Measurements from ENCODE around the gene DDX51.

DNA sequence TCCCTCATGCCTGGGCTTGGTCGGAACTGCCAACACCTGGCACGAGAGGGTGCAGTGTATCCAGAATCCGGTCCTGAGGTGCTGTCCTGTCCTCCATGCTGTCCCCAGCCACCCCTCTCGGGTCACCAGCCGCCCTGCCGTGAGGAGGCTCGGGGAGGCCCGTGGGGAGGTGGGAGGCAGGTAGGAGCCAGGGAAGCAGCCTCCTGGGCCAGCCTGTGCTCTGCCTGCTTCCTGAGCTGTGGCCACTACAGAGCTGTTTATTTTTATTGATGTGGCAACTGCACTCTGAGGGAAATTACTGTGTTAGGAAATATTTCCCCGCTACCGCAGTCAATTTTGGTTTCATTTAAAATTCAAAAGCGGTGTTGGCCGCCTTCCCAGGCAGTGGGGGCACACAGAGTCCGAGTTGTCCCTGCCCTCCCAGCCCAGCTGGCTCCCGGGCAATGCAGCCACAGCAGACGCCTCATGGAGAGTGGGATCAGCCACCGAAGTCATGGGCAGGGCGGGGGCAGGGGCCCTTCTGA is 18.5 kb upstream of the DDX51 start:
- TF ChIP-seq, protein P1, sequence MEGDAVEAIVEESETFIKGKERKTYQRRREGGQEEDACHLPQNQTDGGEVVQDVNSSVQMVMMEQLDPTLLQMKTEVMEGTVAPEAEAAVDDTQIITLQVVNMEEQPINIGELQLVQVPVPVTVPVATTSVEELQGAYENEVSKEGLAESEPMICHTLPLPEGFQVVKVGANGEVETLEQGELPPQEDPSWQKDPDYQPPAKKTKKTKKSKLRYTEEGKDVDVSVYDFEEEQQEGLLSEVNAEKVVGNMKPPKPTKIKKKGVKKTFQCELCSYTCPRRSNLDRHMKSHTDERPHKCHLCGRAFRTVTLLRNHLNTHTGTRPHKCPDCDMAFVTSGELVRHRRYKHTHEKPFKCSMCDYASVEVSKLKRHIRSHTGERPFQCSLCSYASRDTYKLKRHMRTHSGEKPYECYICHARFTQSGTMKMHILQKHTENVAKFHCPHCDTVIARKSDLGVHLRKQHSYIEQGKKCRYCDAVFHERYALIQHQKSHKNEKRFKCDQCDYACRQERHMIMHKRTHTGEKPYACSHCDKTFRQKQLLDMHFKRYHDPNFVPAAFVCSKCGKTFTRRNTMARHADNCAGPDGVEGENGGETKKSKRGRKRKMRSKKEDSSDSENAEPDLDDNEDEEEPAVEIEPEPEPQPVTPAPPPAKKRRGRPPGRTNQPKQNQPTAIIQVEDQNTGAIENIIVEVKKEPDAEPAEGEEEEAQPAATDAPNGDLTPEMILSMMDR (IDR thresholded peaks at IDR 0.05): no peak
- no peak for TF ChIP-seq EP300 (IDR thresholded peaks at IDR 0.05)
- TF ChIP-seq POLR2AphosphoS5 (IDR thresholded peaks at IDR 0.05): no peak

Data from esophagus muscularis mucosa (tissue), 4 donors.